ENCODE results near the gene RUNX3.
"Not testable (repeated sequence)": the region's sequence is repeated elsewhere in the genome, so short reads cannot be mapped to it uniquely, and the experiment has no call there.

Gene RUNX3

DNA sequence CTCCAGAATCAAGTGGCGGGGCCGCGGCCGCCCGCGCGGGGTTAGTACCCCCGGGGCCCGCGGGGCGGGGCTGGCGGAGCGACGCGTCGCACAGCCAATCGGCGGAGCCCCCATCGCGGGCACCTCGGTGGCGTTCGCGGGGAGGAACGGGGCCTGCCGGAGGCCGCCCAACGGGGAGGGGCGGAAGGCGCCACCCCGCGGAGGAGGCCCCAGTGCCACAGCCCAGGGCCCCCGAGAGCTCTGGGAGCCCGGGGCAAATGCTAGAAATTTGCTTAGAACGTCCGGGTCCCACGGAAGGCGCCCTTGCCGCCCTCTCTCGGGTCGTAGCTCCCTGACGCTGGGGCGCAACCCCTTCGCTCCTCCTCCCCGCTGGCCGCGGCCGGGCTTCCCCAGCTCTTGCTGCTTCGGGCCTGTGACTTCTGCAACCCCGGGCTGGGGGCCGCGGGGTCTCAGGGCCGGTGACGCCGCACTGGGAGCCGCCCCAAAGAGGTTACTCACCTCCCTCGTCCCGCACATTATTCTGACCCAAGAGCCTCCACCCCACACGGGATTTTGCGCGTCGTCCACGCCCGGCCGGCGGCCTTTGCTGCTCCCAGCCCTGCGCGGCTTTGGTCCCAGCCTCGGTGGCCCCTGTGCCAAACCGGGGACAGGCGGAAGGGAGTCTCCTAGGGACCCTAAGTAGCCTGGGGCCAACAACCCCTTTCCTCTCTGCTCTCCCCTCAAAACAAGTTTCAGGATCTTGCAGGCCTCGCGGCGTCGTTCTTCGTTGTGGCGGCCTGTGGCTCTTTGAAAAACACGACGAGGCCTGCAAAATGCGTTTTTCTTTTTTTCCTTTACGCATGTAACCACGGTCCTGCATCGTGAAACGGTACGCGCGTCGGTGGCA lies at the start of gene RUNX3:
TSS of gene RUNX3 (minus strand) at position 17 of the 886 bp plus-strand sequence. CDS start 408 bp downstream, outside the sequence.
- DNase-seq (ENCODE audit: low read depth in 3 of 3): peak; percentile 79 to 86 (median 85)

DNA sequence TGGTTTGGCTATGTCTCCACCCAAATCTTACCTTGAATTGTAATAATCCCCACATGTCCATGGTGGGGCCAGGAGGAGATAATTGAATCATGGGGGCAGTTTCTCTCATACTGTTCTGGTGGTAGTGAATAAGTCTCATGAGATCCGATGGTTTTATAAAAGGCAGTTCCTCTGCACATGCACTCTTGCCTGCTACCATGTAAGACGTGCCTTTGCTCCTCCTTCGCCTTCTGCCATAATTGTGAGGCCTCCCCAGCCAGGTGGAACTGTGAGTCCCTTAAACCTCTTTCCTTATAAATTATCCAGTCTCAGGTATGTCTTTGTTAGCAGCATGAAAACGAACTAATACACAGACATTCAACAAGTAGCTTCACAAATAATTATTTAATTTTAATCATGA lies 49.2 kb upstream of the RUNX3 start:
- DNase-seq (ENCODE audit: low read depth in 3 of 3): not testable (repeated sequence)

DNA sequence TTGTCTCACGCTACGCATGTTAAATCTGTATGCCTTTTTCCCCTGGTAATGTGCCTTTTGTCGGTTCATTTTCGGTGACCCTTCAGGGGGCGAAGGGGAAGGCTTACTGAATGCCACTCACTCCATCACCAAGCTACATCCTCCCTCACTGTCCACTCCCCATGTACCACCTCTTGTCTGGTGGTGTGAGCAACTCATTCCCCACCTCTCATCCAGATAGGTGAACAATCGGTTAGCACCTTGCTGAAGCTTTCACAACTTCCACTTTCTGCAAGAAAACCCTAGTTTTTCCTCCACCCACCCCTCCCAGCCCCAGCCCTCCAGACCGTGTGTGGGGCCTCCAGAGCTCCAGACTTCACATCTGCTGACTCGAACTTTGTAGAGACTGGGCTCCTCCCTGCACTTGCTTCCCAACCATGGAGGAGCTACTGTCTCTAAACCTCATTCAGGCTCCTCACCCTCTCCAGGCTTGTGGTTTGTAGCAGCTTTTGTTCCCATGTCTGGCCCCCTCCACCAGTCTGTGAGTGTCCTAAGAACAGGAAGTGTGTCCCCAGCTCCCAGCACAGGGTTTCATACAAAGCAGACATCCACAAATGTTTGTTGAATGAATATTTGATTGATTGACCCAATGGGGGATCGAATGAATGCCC lies 48.4 kb upstream of the RUNX3 start:
- no peak for DNase-seq (ENCODE audit: low read depth in 3 of 3)

DNA sequence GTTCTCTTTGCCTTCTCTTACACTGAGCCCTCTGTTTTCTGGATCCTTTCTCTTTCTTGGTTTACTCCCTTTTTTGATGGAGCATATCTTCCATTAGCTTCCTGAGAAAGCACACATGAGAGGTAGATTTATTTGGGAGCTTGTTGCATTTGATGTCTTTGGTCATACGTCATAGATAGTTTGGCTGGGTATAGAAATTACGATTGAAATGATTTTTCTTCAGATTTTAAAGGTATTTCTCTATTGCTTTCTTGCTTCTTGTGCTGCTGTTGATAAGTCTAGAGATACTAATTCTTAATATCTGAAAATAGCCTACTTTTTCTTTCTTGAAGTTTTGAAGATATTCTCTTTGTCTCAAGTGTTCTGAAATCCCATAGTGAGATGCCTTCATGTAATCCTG lies 45.3 kb upstream of the RUNX3 start:
- no peak for DNase-seq (ENCODE audit: low read depth in 3 of 3)

DNA sequence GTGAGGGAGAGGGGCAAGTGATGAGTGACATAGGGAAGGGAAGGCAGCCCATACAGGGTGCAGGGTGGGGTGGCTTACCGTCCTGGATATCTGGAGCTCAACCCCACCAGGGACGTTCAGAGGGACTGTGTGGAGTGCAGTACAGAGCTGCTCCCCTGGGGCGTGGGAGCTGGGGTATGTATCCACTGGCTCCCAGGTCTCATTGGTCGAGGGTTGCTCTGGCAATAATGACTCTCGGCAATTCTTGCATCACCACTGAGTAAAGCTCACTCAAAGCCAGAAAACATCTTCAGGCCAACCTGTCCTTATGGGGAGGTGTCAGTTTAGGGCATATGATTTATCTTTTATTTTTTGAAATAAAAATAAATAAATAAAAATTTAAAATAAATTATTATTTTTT lies 43.2 kb upstream of the RUNX3 start:
- DNase-seq (ENCODE audit: low read depth in 3 of 3): no peak

DNA sequence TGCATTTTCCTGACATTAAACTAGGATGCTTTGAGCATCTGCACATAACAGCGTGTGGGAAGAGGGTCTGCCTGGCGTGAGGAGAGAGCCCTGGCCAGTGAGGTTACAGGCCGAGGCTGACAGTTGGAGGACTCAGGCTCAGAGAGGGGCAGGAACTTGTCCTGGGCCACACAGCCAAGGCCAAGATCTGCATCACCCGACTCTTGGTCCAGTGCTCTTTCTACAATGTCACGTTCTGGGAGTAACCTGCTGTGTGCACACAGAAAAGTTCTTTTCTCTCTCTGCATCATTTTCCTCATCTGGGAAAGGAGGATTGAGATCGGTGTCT lies 42.8 kb upstream of the RUNX3 start:
- no peak for DNase-seq (ENCODE audit: low read depth in 3 of 3)

DNA sequence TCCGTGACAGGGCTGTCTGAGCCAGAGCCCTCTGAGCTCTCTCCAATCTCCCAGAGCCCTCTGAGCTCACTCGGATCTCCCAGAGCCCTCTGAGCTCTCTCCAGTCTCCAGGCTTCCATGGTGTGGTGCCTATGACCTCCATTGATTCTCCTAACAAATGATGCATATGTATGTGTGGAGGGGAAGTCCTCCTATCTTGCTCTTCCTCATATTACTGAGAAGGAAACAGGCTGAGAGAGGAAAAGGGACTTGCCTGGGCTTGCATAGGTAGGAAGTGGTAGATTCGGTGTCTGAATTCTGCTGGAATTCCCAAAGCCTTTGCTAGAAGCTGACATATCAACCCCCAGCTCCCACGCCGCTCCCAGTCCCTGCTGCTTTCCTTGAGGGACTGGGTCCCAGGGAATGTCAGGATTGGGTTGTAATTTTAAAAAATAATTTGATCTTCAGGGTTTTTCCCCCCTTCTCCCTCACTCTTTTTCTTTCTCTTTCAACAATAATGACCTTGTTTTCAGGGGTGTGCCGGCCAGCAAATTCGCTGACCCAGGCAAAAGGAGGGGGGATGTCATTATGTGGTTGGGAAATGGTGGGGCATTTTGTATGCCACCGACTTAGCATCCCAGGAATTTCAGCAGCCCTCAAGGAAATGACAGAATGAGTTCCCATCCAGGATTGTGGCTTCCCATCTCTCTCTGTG lies 42.3 kb upstream of the RUNX3 start:
- DNase-seq (ENCODE audit: low read depth in 3 of 3): no peak

DNA sequence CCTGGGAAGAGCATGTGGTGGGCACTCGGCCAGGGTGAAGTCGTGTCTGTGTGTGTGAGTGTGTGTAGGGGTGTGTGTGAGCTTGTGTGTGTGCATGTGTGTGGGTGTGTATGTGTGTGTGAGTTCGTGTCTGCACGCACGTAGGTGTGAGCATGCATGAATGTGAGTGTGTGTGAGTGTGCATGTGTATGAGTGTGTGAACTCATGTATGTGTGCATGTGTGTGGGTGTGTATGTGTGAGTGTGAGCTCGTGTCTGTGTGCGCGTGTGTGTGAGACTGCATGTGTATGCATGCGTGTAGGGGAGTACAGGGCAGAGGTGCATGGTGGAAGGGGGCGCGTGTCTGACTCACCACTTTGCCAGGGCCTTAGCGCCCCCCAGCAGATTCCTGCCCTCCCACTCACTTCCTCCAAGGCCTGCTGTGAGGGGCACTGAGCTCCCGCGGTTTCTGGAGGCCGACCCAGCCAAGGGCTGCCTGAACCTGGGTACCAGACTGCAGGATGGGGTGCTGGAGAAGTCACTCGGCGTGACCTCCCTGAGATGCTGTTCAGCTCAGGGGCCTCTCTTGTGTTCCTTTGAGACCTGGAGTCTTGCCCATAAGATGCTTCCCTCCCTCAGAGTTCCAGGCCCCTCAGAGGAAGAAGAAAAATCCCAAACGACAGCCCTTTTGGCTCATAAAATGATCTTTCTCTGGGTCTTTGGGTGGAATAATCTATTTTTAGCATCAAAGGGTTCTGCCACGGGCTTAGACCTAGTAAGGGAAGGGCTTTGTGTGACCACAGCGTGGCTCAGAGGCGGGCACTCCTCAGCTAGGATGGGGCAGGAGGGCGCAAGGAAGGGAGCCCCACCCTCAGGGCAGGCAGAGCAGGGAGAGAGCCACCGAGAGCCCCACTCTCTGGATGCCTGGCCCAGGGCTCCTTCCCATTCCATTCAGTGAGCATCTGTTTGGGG lies 41.1 kb upstream of the RUNX3 start:
- no peak for DNase-seq (ENCODE audit: low read depth in 3 of 3)

DNA sequence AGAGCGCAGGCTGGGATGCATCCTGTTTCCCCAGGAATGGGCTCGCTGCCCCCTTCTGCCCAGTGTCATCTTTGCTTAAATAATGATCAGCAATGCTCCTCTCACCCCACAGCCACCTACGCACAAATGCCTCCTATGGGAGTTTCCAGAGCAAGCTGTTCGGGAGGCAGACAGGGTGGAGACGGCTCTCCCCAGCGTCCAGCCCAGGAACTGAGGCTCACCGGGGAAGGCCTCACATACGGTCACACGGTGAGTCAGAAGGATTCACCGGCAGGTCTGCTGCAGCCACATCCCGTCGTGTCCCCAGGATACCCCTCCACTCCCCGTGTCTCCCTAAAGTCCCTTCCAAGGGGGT lies 40.3 kb upstream of the RUNX3 start:
- no peak for DNase-seq (ENCODE audit: low read depth in 3 of 3)

DNA sequence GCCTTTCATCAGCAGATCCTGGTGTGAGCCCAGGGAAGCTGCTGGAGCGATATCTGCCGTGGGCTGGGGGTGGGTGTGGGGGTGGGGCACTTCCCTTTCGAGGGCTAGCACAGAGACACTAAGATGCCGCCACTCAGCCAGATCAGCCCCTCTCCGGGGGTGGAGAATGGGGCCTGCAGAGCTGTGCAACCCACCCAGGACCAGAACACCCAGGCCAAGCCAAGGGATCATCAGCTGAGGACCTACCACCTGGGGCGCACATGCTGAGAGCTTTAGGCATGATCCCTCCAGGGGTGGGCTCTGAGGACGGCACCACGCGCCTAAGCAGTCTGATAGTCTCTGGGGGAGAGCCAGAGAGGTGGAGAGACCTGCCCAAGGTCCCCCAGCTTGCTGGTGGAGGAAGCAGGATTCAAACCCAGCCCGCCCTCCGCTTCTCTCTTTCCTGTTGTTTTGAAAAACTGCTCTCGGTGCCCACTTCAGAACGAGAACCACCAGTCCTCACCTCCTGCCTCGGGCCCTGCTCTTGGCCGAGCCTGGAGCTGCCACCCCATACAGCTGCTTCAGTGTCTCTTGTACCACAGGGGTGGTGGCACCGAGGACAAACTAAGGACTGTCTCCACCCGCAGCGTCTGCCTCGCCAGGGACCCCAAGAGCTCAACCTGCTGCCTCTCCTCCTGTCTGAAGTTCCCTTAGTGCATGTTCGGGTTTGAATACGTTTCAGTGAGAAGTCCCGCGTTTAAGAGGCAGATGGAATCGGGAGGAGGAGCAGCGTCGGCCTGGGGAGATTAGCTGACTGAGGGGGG lies 39.7 kb upstream of the RUNX3 start:
- no peak for DNase-seq (ENCODE audit: low read depth in 3 of 3)

DNA sequence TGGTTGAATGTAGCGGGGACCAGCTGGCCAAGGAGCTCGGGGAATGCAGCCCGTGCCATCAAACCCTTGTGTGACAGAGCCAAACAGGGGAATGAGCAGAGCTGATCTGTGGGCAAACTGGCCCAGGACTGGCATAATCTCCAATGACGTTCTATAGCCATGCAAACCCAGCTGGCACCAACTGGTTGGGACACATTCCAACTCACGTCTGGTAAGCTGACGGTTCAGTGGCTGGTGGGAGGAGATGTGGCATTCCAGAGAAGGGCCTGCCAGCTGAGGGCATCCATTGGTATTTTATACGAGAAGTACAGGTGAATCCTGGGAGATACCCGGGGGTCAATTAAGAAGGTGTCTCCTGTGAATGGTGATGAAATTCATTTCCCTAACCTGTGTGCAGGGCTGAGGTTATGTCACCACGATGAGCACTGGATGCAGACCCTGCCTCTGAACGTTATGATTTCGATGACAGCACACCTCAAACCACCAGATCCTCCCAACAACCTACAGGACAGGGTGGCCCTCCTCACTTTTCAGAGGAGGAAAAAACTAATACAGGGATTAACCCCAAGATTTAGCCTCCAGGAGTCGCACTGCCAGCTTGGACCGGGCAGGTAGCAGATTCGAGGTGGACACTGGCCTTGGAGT lies 39.0 kb upstream of the RUNX3 start:
- no peak for DNase-seq (ENCODE audit: low read depth in 3 of 3)

DNA sequence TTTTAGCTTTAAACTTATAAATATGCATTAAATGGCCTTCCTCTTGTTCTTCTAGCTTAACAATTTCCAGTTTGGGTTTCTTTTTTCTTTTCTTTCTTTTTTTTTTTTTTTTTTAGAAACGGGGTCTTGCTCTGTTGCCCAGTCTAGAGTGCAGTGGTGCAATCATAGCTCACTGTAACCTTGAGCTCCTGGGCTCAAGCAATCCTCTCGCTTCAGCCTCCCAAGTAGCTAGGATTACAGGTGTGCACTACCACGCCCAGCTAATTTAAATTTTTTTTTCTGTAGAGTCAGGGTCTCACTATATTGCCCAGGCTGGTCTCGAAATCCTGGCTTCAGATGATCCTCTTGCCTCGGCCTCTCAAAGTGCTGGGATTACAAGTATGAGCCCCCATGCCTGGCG lies 37.9 kb upstream of the RUNX3 start:
- no peak for DNase-seq (ENCODE audit: low read depth in 3 of 3)

DNA sequence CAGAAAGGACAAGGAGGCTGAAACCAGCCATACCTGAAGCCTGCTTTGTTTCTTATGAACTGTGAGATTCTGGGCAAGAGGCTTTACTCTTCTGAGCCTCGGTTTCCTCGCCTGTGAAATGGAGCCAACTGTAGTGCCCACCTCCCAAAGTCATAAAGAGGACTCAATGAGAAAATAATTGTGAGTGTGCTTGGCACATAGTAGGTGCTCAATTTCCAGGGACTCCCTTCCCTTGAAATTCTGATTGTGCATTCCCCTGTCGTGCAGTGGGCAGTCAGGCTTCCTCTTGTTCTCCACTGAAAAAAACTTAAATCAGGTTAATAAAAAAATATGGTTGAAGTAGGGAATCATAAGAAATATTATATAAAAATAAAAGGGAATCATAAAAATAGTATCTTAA lies 37.5 kb upstream of the RUNX3 start:
- no peak for DNase-seq (ENCODE audit: low read depth in 3 of 3)

DNA sequence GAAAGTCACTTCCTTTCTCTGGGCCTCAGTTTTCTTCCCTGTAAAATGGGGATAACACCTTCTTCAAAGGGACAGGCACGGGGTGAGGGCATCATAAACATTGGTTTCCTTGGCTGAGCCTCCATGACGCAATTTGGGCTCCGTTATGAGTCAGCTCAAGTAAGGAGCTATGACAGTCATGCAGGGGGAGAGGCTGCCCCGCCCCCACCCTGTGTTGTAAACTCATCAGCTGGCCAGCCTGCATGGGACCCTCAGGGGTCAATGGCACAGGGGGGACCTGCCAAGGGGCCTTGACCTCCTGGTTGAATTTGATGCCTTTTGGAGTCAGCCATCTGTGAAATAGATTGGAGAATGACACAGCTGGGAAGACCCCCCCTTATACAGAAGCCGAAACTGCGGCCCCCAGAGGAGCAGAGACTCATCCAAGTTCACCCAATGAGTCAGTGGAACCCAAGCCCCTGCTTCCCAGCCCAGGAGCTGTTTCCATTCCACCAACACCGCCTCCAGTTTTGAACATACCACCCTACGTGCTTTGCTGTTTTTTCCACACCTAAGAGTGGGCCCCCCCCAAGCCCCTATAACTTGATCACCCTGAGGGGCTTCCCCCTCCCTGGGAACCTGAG lies 36.8 kb upstream of the RUNX3 start:
- DNase-seq (ENCODE audit: low read depth in 3 of 3): peak; percentile 74 to 84 (median 81)

DNA sequence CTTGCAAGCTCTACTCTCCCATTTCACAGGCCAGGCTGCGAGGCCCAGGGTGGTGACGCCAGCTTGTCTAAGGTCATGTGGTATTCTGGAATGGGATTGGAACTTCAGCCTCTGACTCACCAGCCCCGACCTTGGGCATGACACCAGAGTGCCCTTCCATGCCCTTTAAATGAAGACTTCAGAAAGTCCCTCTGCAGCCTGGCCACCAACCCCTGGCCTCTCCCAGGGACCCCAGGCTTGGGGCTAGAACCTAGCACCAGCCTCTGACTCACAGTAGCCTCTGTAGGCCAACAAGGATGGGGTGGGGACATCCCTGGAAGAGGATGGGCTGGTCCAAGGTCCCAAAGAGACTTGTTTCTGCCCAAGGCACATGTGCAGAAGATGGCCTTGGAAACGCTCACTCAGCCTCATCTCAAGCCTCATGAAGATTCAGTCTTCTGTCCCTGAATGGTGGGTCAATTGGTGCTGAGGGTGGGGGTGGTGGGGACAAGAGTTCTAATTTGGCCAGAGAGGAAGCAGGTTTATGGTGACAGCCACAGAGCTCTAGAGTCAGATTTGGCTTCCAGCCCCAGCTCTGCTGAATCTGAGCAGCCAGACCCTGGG lies 36.1 kb upstream of the RUNX3 start:
- DNase-seq (ENCODE audit: low read depth in 3 of 3): no peak

DNA sequence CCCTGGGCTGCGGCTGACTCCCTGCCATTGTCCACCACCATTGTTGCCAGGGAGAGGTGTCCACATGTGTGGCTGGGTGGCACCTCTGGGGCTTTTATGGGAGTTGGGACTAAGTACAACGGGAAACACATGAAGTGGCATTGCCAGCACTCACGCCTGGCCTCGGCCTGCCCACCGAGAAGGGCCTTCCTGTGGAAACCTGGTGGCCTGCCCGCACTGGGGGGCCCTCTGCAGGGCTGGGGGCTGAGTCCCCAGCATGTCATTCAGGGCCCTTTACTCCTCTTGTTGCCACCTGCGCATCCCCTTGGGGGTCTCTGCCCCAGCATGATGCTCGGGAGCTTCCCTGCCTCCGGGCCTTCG lies 35.5 kb upstream of the RUNX3 start:
- no peak for DNase-seq (ENCODE audit: low read depth in 3 of 3)

DNA sequence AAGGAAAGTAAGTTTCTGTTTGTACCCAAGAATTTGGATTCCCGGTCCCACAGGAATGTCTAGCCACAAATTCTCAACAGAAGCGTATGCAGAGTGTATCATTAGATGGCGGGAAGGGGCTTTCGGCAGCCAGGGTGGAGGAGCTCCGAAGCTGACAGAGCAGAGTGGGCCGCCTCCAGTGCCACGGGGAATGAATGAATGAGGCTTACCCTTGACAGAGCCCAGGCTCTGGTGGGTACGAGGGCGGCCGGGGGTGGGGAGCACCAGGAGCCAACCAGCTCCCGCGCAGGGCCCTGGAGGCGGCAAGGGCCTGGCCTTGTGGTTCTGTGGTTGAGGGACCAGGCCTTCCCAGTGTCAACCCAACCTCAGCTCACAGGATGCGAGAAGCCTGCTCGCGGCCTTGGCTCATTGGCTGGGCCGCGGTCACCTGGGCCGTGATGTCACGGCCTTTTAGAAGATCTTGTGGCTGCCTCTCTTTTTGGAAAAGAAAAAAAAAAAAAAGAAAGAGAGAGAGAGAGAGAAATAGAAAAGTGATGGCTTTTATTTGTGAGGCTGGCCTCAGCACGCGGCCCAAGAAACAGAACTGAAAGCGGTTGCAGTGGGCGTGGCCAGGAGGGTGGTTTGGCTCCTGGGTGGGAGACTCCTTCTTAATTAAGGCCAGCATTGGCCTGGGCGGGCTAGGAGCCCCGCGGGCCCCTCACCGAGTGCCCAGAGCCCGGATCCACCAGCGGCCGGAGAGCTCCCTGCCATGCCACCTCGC lies 34.9 kb upstream of the RUNX3 start:
- peak; percentile 86 to 93 (median 91) for DNase-seq (ENCODE audit: low read depth in 3 of 3)

DNA sequence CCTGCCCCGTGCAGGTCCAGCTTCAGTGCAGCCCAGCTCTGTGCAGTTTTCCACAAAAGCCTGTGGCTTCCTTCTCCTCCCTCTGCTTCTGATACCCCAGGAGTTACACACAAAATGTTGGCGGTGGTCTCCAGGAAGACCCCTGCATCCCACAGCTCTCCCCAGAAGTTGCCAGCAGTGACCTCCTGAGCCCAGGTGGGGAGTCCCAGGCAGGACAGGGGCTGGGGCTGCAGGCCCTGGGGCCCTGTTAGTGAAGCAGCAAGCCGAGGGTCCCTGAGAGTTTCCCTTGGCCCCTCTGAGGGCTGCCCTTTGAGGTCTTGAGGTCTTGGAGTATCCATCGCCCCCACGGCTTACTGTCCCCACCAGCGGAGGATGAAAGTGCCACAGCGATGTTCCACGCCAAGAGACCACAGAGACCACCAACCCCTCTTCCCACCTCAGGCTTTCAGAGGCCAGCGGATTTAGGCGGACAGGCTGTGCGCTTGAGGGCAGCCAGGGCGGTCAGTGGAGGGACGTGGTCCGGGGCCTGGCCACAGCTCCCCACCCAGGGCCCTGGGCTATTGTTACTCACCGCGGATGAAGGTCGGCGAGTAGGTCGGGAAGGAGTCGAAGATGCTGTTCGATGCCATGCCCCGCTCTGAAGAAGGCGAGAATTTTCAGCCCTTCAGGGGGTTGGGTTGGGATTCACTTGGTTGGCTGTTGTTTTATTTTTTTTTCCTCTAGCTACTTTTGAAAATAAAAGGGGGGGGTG lies 34.0 kb upstream of the RUNX3 start:
- no peak for DNase-seq (ENCODE audit: low read depth in 3 of 3)
